ENCODE measurements around the gene ADTRP. TPM values are rescaled to one million over a fixed set of nuclear protein-coding genes. Genes with fewer than 3 reads are reported as not detected.

ADTRP gene
- total and polyA plus RNA-seq, 7 donors, result 0.08 TPM; not detected in 5

GRCh38 chr6:11775791-11776409 is 2.7 kb downstream of the ADTRP start:
- H3K27ac ChIP-seq, result no peak overlapping the region
- H3K9me3 ChIP-seq, result no peaks in the 10 kb centered on the region
- H3K4me3 ChIP-seq, result no peak overlapping the region
- no peaks in the 10 kb centered on the region for H3K36me3 ChIP-seq (ENCODE audit: insufficient read depth in 1 of 2, low read depth in 1 of 2)
- no peak for TF ChIP-seq CTCF (IDR thresholded peaks at IDR 0.05)
- no peak for DNase-seq
- WGBS, 3 donors, result 89 to 94% (median 93%) methylated on average over 8 of the region's 8 CpGs
- H3K27me3 ChIP-seq (ENCODE audit: insufficient read depth in 3 of 3, low read length in 2 of 3), result no peaks in the 10 kb centered on the region
- ATAC-seq, result no peak
- intact Hi-C loops (cut with DNase I), result no loop called here
- H3K4me1 ChIP-seq, result no peaks in the 10 kb centered on the region

GRCh38 chr6:11774426-11774825 is 4.2 kb downstream of the ADTRP start:
- TF ChIP-seq CTCF (IDR thresholded peaks at IDR 0.05), result no peak
- H3K27ac ChIP-seq, result no peak overlapping the region
- WGBS, 3 donors, result 67 to 78% (median 76%) methylated on average over 4 of the region's 4 CpGs

GRCh38 chr6:11773581-11773980 is 5.0 kb downstream of the ADTRP start:
- H3K36me3 ChIP-seq (ENCODE audit: insufficient read depth in 1 of 2, low read depth in 1 of 2), result no peaks in the 10 kb centered on the region
- H3K4me1 ChIP-seq, result no peaks in the 10 kb centered on the region
- TF ChIP-seq CTCF (IDR thresholded peaks at IDR 0.05), result no peak
- WGBS, 3 donors, result 91 to 100% (median 94%) methylated on average over 2 of the region's 2 CpGs
- DNase-seq, result no peak
- intact Hi-C loops (cut with DNase I), result no loop called here
- no peaks in the 10 kb centered on the region for H3K9me3 ChIP-seq
- no peak overlapping the region for H3K4me3 ChIP-seq
- H3K27ac ChIP-seq, result no peak overlapping the region
- no peak for ATAC-seq
- no peaks in the 10 kb centered on the region for H3K27me3 ChIP-seq (ENCODE audit: insufficient read depth in 3 of 3, low read length in 2 of 3)

More at GRCh38 chr6:11774426-11774825, 4.2 kb downstream of the ADTRP start:
- H3K4me1 ChIP-seq, result no peaks in the 10 kb centered on the region
- no peak for ATAC-seq
- intact Hi-C loops (cut with DNase I), result no loop called here
- H3K4me3 ChIP-seq, result no peak overlapping the region
- no peak for DNase-seq
- no peaks in the 10 kb centered on the region for H3K9me3 ChIP-seq
- no peaks in the 10 kb centered on the region for H3K36me3 ChIP-seq (ENCODE audit: insufficient read depth in 1 of 2, low read depth in 1 of 2)
- H3K27me3 ChIP-seq (ENCODE audit: insufficient read depth in 3 of 3, low read length in 2 of 3), result no peaks in the 10 kb centered on the region

GRCh38 chr6:11773013-11773412 is 5.6 kb downstream of the ADTRP start:
- DNase-seq (no peak), ATAC-seq (no peak)
- no peaks in the 10 kb centered on the region for H3K36me3 ChIP-seq (ENCODE audit: insufficient read depth in 1 of 2, low read depth in 1 of 2)
- no peaks in the 10 kb centered on the region for H3K4me1 ChIP-seq
- H3K4me3 ChIP-seq, result no peak overlapping the region
- TF ChIP-seq CTCF (IDR thresholded peaks at IDR 0.05), result no peak
- no peaks in the 10 kb centered on the region for H3K27me3 ChIP-seq (ENCODE audit: insufficient read depth in 3 of 3, low read length in 2 of 3)
- WGBS, 3 donors, result 88 to 95% (median 94%) methylated on average over 5 of the region's 5 CpGs
- intact Hi-C loops (cut with DNase I), result no loop called here
- H3K27ac ChIP-seq, result no peak overlapping the region
- H3K9me3 ChIP-seq, result no peaks in the 10 kb centered on the region
